ENCODE measurements around the gene ZBTB48. TPM values are rescaled to one million over a fixed set of nuclear protein-coding genes. Genes with fewer than 3 reads are reported as not detected.
"Not testable (repeated sequence)": the region's sequence is repeated elsewhere in the genome, so short reads cannot be mapped to it uniquely, and the experiment has no call there.

ZBTB48 gene
- 28.3 TPM for polyA plus RNA-seq (2012; ENCODE audit: insufficient read depth, insufficient read length)

DNA sequence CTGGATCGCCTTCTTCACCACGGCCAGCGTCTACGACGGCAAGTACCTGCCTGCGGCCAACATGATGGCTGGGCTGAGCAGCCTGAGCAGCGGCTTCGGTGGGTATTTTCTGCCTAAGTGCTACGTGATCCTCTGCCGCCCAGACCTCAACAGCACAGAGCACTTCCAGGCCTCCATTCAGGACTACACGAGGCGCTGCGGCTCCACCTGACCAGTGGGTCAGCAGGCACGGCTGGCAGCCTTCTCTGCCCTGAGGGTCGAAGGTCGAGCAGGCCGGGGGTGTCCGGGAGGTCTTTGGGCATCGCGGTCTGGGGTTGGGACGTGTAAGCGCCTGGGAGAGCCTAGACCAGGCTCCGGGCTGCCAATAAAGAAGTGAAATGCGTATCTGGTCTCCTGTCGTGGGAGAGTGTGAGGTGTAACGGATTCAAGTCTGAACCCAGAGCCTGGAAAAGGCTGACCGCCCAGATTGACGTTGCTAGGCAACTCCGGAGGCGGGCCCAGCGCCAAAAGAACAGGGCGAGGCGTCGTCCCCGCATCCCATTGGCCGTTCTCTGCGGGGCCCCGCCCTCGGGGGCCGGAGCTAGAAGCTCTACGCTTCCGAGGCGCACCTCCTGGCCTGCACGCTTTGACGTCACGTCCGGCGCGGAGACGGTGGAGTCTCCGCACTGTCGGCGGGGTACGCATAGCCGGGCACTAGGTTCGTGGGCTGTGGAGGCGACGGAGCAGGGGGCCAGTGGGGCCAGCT, at the start of gene ZBTB48:
TSS of gene ZBTB48 (plus strand) at position 621 of the 745 bp plus-strand sequence. CDS start 616 bp downstream, outside the sequence.
- peak; percentile 91 for DNase-seq (ENCODE audit: low read depth, low spot score)
- peak within 1 kb of the TSS; percentile 81 for H3K4me3 ChIP-seq (ENCODE audit: low read length)

DNA sequence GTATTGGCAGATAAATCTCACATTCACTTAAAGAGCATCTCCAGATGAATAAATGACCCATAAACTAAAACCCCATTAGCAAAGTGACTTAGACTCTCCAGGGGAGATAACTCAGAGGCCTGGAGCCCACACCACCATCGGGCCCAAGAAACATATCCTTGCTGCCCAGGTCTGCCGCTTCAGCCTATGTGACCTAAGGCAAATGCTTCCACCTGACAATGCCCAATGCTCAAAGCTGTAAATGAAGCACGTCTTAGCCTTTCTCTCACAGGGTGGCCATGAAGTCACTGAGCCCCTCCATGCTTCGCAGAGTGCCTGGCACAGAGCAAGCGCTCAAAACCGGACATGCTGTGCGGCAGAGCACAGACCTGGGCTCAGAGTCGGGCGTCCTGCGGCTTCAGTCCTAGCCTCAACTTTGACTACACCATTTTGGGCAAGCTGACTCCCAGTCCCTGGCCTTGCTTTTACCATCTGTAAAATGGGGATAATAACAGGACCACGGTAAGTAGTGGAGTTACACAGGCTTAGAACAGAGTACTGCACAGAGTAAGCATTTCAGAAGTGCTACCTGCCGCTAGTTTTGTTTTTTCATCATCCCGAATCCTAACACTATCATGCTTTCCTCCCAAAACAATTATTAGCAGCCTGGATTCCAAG, 49.2 kb upstream of the ZBTB48 start:
- DNase-seq (ENCODE audit: low read depth, low spot score), result no peak
- no peak overlapping the region for H3K4me3 ChIP-seq (ENCODE audit: low read length)

DNA sequence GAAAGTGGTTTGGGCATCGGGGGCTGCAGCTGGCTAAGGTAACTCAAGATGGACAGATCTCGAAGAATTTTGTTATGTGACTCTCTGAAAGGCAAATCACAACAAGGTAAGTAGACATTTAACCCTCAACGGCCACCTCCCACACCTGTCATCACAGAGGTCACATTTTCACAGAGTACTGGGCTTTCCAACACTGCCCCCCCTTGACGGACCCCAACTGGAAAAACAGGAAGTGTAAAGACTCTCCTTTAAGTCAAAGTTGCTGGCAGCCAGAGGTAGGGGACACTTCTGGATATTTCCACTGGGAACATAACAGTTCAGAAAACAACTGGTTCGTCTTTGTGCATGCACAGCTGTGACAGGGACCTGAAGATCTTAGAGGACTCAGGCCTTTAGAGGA, 47.8 kb upstream of the ZBTB48 start:
- no peak overlapping the region for H3K4me3 ChIP-seq (ENCODE audit: low read length)
- no peak for DNase-seq (ENCODE audit: low read depth, low spot score)

DNA sequence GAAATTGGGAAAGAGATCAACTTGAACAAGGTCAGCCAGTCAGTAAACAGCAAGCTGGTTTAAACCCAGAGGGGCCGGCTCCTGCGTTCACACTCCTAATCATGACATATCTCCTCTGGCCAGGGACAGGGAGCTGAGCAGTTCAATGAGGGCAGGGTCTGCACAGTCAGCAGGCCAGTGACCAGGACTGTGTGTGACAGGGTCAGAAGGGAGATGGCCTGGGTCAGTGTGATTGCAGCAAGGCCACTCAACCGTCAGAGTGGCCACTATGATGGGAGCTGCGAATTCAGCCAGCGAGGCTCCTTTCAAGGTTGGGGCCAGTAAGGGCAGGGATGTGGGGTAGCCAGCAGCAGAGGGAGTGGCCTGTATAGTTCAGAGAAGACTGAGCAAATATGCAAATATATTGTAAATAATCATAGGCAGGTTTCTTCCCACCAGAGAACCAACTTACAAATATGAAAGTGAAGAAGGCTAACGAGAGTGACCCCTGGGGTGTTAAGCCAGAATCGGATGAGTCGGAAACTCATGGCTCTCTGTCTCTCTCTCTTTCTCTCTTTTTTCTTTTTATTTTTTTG, 45.5 kb upstream of the ZBTB48 start:
- DNase-seq (ENCODE audit: low read depth, low spot score), result no peak
- no peak overlapping the region for H3K4me3 ChIP-seq (ENCODE audit: low read length)

DNA sequence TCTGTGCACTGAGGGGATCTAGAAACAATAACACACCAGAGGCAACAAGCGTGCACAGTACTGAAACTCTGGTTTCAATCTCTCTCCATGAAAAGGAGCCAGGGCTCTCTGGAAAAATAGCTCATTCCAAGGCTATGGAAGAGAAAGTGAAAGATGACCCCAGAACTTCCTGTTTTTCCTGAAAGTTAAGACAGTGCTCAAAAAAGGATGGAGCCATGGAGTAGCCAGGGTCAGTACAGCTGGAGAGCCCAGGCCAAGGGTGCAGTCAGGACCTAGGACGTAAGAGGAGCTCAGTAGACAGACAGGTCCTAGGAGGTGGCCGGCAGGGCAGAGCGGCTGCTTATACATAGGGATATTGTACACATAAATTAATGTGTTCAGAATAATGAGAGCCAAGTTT, 44.6 kb upstream of the ZBTB48 start:
- no peak overlapping the region for H3K4me3 ChIP-seq (ENCODE audit: low read length)
- no peak for DNase-seq (ENCODE audit: low read depth, low spot score)

DNA sequence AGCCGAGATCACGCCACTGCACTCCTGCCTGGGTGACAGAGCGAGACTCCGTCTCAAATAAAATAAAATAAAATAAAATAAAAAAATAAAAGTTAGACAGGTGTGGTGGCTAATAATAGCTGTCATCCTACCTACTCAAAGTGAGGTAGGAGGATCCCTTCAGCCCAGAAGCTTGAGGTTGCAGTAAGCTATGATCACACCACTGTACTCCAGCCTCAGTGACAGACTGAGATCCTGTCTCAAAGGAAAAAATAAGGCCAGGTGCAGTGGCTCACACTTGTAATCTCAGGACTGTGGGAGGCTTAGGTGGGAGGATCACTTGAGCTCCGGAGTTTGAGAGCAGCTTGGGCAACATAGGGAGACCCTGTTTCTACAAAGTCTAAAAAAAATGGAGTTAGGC, 43.5 kb upstream of the ZBTB48 start:
- no peak overlapping the region for H3K4me3 ChIP-seq (ENCODE audit: low read length)
- DNase-seq (ENCODE audit: low read depth, low spot score), result no peak

DNA sequence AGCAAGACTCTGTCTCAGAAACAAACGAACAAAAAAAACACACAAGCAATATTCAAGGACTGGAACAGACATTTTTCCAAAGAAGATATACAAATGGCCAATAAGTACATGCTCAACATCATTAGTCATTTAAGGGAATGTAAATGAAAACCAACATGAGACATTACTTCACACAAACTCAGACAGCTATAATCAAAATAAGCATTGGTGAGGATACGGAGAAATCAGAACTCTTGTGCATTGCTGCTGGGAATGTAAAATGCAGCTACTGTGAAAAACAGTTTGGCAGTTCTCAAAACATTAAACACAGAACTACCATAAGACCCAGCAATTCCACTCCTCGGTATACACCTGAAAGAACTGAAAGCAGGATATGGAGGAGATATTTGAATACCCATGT, 40.8 kb upstream of the ZBTB48 start:
- H3K4me3 ChIP-seq (ENCODE audit: low read length), result no peak overlapping the region
- no peak for DNase-seq (ENCODE audit: low read depth, low spot score)

DNA sequence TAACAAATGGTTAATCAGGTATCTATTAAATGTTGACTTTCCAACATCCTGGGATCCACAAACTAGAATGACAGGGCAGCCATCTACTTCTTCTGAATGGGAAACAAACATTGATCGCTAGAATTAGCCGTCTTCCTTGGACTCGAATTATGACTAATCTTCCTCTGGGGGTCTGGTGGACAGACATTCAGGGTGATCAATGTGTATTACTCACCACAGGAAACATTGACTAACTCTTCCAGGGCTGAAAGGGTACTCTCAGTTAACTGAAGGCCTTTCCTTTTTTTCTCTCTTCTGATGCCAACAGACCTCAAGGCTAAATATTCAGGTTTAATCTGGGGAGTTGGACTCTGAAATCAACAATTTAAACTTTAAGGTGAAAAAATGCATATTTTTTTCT, 35.0 kb upstream of the ZBTB48 start:
- no peak overlapping the region for H3K4me3 ChIP-seq (ENCODE audit: low read length)
- no peak for DNase-seq (ENCODE audit: low read depth, low spot score)

DNA sequence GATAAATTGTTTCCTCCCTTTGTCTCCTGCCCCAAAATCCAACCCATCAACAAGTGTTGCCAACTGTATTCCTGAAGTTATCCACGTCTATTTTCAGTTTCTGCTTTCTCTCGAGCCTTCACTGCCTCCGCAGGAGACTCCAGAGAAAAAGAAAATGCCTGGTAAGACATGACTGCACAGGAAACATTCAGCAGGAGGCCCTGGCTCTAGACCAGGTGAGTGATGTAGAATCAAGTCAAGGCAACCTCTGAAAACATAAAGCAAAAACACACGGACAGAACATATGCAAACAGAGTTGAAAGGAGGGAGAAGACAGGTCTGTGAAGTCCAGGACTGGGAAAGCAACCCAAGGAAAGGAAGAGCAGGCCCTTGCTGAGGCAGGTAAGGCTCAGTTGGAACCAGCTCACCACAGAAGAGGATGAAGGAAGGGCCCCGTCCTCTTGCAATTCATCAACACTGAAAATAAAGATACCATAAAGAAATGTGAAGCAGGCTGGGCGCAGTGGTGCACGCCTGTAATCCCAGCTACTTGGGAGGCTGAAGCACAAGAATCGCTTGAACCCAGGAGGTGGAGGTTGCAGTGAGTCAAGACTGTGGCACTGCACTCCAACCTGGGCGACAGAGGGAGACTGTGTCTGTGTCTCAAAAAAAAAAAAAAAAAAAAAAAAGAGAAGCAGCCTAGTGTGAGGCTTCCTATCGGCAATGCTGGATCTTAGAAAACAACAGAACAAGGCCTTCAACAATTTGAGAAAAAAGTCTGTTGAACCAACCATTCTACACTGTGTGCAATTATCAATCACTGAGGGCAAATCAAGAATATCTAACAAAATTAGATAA, 34.3 kb upstream of the ZBTB48 start:
- no peak for DNase-seq (ENCODE audit: low read depth, low spot score)
- no peak overlapping the region for H3K4me3 ChIP-seq (ENCODE audit: low read length)

DNA sequence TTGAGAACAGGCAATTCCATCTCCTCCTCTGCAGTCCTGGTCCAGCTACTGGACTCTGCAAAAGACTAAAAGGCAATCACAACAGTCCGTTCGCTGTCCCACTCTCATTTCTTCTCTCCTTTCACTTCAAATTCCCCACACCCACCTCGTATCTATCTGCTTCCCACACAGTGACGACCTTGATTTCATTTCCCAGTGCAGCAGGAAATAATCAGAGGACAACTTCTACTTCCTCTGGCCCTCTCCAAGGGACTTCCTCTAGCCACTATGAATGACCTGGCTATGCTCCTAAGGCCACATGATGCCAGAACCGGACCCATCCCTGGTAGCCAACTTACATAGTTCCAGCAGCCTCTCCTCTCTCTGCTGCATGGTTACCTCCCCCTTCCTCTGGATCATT, 33.5 kb upstream of the ZBTB48 start:
- no peak for DNase-seq (ENCODE audit: low read depth, low spot score)
- no peak overlapping the region for H3K4me3 ChIP-seq (ENCODE audit: low read length)

DNA sequence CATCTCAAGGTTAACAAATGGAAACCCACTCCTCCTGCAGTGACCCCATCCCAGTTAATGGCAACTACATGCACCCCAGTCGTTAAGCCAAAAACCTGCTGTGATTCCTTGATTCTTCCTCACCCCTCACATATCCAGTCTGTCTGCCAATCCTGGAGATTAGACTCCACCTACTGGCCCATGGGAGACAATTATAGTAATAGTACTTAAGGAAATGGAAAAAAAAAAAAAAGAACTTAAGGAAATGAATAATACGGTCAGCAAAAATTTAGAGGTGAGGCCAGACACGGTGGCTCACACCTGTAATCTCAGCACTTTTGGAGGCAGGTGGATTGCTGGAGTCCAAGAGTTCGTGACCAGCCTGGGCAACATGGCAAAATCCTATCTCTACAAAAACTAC, 32.5 kb upstream of the ZBTB48 start:
- H3K4me3 ChIP-seq (ENCODE audit: low read length), result no peak overlapping the region
- no peak for DNase-seq (ENCODE audit: low read depth, low spot score)

DNA sequence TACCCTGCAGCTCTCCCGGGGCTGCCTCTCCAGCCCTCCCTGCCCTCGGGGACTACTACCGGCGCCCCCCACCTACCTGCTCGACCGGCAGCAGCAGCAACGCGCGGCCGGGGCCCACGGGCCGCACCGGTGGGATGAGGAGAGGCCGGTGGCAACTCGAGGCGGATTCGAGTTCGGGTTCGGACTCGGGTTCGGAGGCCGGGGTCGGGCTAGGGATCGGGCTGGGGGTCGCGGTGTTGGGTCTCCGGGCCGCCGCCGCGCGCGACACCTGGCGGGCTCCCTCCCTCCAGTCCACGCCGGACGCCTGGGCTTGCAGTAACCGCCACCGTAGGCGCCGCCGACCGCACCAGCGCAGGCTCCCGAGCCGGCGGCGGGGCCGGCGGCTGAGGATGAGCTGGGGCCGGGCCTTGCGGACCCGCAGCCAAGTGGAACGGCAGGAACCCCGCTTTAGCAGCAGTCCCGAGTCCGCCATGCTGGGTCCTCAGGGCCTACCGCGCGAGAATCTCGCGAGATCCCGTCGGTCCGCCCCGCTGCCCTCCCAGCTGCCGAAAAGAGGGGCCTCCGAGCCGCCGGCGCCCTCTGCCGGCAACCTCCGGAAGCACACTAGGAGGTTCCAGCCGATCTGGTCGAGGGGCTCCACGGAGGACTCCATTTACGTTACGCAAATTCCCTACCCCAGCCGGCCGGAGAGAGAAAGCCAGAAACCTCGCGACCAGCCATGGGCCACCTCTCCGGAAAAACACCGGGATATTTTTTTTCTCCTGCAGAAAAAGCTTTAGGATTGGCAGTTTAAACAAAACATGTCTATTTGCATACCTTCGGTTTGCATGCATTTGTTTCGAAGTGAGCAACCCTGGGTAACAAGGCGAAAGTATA, 25.5 kb upstream of the ZBTB48 start, which contains the start of gene NOL9:
TSS of gene NOL9 (minus strand) at position 483 of the 876 bp plus-strand sequence. CDS start at position 472, 11 bp downstream.
- H3K4me3 ChIP-seq (ENCODE audit: low read length), result peak within 1 kb of the TSS; percentile 93

DNA sequence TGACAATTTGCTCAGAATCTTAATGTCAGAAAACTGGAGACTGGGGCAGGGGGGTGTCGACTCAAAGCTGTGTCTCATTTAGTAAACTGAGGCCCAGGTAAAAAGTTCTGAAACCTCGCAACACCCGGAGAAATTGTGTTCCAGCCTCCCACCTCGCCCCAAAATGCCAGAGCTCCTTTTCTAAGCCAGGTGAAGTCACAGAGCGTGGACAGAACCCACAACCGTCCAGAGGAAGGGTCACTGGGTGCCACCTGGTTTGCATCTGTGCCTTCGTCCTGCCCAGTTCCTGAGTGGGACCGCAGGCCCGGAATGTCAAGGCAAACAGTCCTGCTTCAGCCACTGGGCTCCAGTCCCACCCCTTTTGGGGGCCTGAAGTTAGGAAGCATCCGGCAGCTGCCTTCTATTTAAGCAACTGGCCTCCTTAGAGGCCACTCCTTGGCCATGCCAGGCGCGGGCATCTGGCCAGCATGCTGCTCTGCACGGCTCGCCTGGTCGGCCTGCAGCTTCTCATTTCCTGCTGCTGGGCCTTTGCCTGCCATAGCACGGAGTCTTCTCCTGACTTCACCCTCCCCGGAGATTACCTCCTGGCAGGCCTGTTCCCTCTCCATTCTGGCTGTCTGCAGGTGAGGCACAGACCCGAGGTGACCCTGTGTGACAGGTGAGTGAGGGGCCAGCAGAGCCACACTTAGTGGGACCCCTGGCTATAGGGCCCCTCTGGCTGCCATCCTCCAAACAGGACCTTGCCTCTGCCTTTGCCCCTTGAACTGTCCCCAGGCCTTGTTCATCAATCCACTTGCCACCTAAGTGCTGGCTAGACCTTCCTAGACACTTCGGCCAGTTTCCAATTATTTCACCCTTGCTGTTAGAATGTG, 24.7 kb upstream of the ZBTB48 start, which contains the start of gene TAS1R1:
TSS of gene TAS1R1 (plus strand) at position 401 of the 872 bp plus-strand sequence. CDS start at position 468, 67 bp downstream.
- peak within 1 kb of the TSS; percentile 93 for H3K4me3 ChIP-seq (ENCODE audit: low read length)
- no peak for DNase-seq (ENCODE audit: low read depth, low spot score)

More for the DNA sequence above, 25.5 kb upstream of the ZBTB48 start, which contains the start of gene NOL9:
- peak; percentile 85 for DNase-seq (ENCODE audit: low read depth, low spot score)

DNA sequence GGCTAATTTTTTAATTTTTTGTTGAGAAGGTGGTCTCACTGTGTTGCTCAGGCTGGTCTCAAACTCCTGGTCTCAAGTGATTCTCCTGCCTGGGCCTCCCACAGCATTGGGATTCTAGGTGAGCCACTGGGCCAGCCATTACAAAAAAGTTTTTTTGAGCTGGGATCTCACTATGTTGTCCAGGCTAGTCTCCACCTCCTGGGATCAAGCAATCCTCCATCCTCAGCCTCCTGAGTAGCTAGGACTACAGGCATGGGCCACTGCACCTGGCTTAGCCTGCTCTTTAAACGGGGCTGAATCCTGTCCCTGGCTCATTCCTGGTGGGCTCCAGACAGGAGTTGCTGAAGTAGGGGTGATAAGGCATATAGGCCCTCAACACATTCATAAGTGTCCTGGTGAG, 22.2 kb upstream of the ZBTB48 start:
- no peak overlapping the region for H3K4me3 ChIP-seq (ENCODE audit: low read length)
- no peak for DNase-seq (ENCODE audit: low read depth, low spot score)

DNA sequence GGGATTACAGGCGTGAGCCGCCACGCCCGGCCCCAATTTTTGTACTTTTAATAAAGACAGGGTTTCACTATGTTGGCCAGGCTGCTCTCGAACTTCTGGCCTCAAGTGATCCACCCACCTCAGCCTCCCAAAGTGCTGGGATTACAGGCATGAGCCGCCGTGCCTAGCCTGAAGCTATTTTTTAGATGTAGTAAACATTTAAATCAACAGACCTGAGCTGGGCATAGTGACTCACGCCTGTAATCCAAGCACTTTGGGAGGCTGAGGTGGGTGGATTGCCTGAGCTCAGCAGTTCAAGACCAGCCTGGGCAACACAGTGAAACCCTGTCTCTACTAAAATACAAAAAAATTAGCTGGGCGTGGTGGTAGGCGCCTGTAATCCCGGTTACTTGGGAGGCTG, 20.6 kb upstream of the ZBTB48 start:
- H3K4me3 ChIP-seq (ENCODE audit: low read length); DNase-seq (ENCODE audit: low read depth, low spot score): not testable (repeated sequence)

DNA sequence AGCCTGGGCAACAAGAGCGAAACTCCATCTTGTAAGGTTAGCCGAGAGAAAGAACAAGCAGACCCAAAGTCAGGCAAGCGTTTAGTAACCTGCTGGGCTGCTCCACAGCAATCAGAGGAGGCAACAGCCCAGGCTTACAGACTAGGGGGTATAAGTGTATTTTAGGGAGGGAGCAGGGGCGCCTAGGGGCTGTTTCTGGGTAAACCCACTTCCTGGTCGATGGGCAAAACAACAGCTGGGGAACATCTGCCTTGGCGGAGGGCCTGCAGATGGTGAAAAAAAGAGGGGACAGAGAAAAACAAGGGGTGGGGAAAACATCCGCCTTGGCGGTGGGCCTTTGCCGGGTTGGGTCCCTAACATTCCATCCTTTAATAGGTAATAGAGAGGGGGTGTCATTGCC, 19.5 kb upstream of the ZBTB48 start:
- H3K4me3 ChIP-seq (ENCODE audit: low read length), result no peak overlapping the region
- no peak for DNase-seq (ENCODE audit: low read depth, low spot score)

DNA sequence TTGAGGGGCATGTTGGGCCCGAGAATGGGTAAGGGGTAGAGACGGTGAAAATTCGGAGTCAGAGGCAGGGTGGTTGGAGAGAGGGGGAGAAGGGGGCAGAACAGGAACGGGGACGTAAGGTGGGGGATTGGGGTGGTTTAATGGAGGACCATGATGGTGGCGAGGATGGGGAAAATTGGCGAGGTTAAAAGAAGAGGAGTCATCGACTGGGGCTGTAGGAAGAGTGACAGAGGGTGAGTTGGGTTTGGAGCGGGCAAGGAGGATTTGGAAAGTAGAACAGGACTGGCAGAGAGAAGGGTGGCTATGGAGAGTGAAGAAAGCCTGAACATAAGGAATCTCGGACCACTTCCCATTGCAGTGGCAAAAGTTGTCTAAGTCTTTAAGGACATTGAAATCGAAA, 10.8 kb upstream of the ZBTB48 start:
- DNase-seq (ENCODE audit: low read depth, low spot score), result no peak
- H3K4me3 ChIP-seq (ENCODE audit: low read length), result no peak overlapping the region
